Measurements from ENCODE around the gene MAPK7. TPM values are rescaled to one million over a fixed set of nuclear protein-coding genes. Genes with fewer than 3 reads are reported as not detected.

The MAPK7 gene
- total RNA-seq, 4 donors from 2014 or later, result 35.0 to 60.7 (median 46.5) TPM

- H3K4me3 ChIP-seq, result no peak overlapping the region
- H3K9me3 ChIP-seq, result no peaks in the 10 kb centered on the region
- H3K4me1 ChIP-seq, result peaks cover 0 to 8% (median 0%) of the 10 kb centered on the region in 4 donors
- no peaks in the 10 kb centered on the region for H3K27me3 ChIP-seq
- no peak for TF ChIP-seq CTCF (IDR thresholded peaks at IDR 0.05)
- no peak for TF ChIP-seq POLR2A (IDR thresholded peaks at IDR 0.05)
- no peaks in the 10 kb centered on the region for H3K36me3 ChIP-seq
- DNase-seq, result peak in 2 of 3 donors; percentile 37 to 39
- no peak overlapping the region for H3K27ac ChIP-seq
Measured at GRCh38 chr17:19343671-19344151, 34.6 kb upstream of the MAPK7 start.

GRCh38 chr17:19344311-19345066 lies 33.8 kb upstream of the MAPK7 start:
- no peaks in the 10 kb centered on the region for H3K9me3 ChIP-seq
- peak in 1 of 3 donors; percentile 37 for DNase-seq
- H3K27me3 ChIP-seq, result no peaks in the 10 kb centered on the region
- TF ChIP-seq CTCF (IDR thresholded peaks at IDR 0.05), result no peak
- TF ChIP-seq POLR2A (IDR thresholded peaks at IDR 0.05), result no peak
- H3K4me1 ChIP-seq, result peaks cover 0 to 8% (median 0%) of the 10 kb centered on the region in 4 donors
- H3K4me3 ChIP-seq, result no peak overlapping the region
- no peak overlapping the region for H3K27ac ChIP-seq
- H3K36me3 ChIP-seq, result no peaks in the 10 kb centered on the region

GRCh38 chr17:19345067-19345460 lies 33.2 kb upstream of the MAPK7 start:
- peak in 1 of 3 donors; percentile 37 for DNase-seq
- Histone ChIP-seq H3K27ac (no peak overlapping the region), H3K27me3 (no peaks in the 10 kb centered on the region), H3K4me3 (no peak overlapping the region), H3K36me3 (no peaks in the 10 kb centered on the region), H3K4me1 (peaks cover 0 to 8% (median 0%) of the 10 kb centered on the region in 4 donors), H3K9me3 (no peaks in the 10 kb centered on the region)
- TF ChIP-seq POLR2A (IDR thresholded peaks at IDR 0.05) (no peak), CTCF (IDR thresholded peaks at IDR 0.05) (no peak)

- Histone ChIP-seq H3K4me3 (no peak overlapping the region), H3K36me3 (no peaks in the 10 kb centered on the region), H3K4me1 (peaks cover 0 to 8% (median 0%) of the 10 kb centered on the region in 4 donors), H3K9me3 (no peaks in the 10 kb centered on the region), H3K27ac (peak overlapping the region in 3 of 4 donors; percentile 12 to 41 (median 31)), H3K27me3 (no peaks in the 10 kb centered on the region)
- DNase-seq, result peak in 1 of 3 donors; percentile 35
- no peak for TF ChIP-seq POLR2A (IDR thresholded peaks at IDR 0.05)
- TF ChIP-seq CTCF (IDR thresholded peaks at IDR 0.05), result no peak
Measured at GRCh38 chr17:19345486-19346350, 32.6 kb upstream of the MAPK7 start.

- peak in 2 of 3 donors; percentile 44 to 58 for DNase-seq
- H3K9me3 ChIP-seq, result no peaks in the 10 kb centered on the region
- H3K27ac ChIP-seq, result peak overlapping the region in 3 of 4 donors; percentile 12 to 41 (median 31)
- H3K36me3 ChIP-seq, result no peaks in the 10 kb centered on the region
- no peaks in the 10 kb centered on the region for H3K27me3 ChIP-seq
- peaks cover 0 to 8% (median 0%) of the 10 kb centered on the region in 4 donors for H3K4me1 ChIP-seq
- no peak for TF ChIP-seq CTCF (IDR thresholded peaks at IDR 0.05)
- no peak for TF ChIP-seq POLR2A (IDR thresholded peaks at IDR 0.05)
- no peak overlapping the region for H3K4me3 ChIP-seq
Measured at GRCh38 chr17:19346351-19347255, 31.7 kb upstream of the MAPK7 start.

Measured in Peyer's patch (tissue), 4 donors.